HCT116 (cell line): Measurements from ENCODE around the gene RAP1A. TPM values are rescaled to one million over a fixed set of nuclear protein-coding genes. Genes with fewer than 3 reads are reported as not detected.

Experiments
- ATAC-seq: fragments of 200-7000 bp; cut with Tn5 transposase; 2 replicates; pipeline ENCODE4 v1.9.1; 2020; ENCODE audit warnings: mild to moderate bottlenecking, moderate library complexity
- BruUV-seq: library from RNA; stranded (reverse); fragments of 400-500 nt; replicated peaks from 2 replicates; lab custom pipeline; 2021; lab: Mats Ljungman, UMichigan
- CTCF ChIA-PET: fragments of 300-600 bp; sonication (Branson Sonifier 250); formaldehyde crosslinking; loops from one replicate; lab custom pipeline; 2021; ENCODE audit warnings: antibody characterized with exemption; lab: Charles Lee
- POLR2A ChIA-PET: fragments of 300-600, 350-600 bp; sonication (Branson Sonifier 250); formaldehyde crosslinking; loops from one replicate; lab custom pipeline; 2021; ENCODE audit warnings: antibody characterized with exemption; lab: Charles Lee
- RAD21 ChIA-PET, 2 experiments: fragments of 300-600 bp; sonication (Branson Sonifier 250); formaldehyde crosslinking; loops; one replicate each; lab custom pipeline; 2023; ENCODE audit warnings: low total read pairs in 2 of 2; ENCODE audit not compliant: uncharacterized antibody in 2 of 2, unreplicated experiment in 2 of 2, low non-redundant PET in 1 of 2; lab: Charles Lee
- DNase-seq: peaks from one replicate; pipeline ENCODE4 v3.0.0-alpha.2; 2010; ENCODE audit warnings: low read depth, low spot score
- H2AFZ ChIP-seq: fragments of 200-600 bp; shearing (Covaris generic), sonication (generic); 2 replicates; pipeline ENCODE4 v1.6.1; 2017; ENCODE audit warnings: low read depth, mixed run types, mixed read lengths, antibody characterized with exemption, low read length; ENCODE audit not compliant: poor library complexity, severe bottlenecking
- H3K27ac ChIP-seq: 2 replicates; pipeline ENCODE4 v1.5.1; 2012; ENCODE audit warnings: low read depth, low read length
- H3K27me3 ChIP-seq: fragments of 200-600 bp; sonication (generic); 2 replicates; pipeline ENCODE4 v1.6.1; 2016; ENCODE audit warnings: mixed run types, low read length, mixed read lengths; ENCODE audit not compliant: insufficient read depth
- H3K36me3 ChIP-seq, 2 experiments: fragments of 200-500 bp in 1 of 2; fragments of 200-600 bp in 1 of 2; sonication (Bioruptor generic) in 1 of 2; sonication (generic) in 1 of 2; 2 replicates each; pipeline versions ENCODE4 v1.5.1 to v1.6.1; 2014 to 2016; ENCODE audit warnings: low read length in 2 of 2, inconsistent platforms in 1 of 2, mixed read lengths in 1 of 2, mixed run types in 1 of 2; ENCODE audit not compliant: insufficient read depth in 2 of 2, control insufficient read depth in 1 of 2
- H3K4me1 ChIP-seq, 2 experiments: fragments of 200-600 bp in 1 of 2; sonication (generic) in 1 of 2; 2 replicates each; pipeline versions ENCODE4 v1.5.1 to v1.6.1; 2012 to 2017; ENCODE audit warnings: low read length in 2 of 2, inconsistent platforms in 1 of 2, mild to moderate bottlenecking in 1 of 2, mixed read lengths in 1 of 2, mixed run types in 1 of 2, moderate library complexity in 1 of 2; ENCODE audit not compliant: insufficient read depth in 2 of 2, control insufficient read depth in 1 of 2
- H3K4me2 ChIP-seq: fragments of 200-600 bp; sonication (generic); 2 replicates; pipeline ENCODE4 v1.6.1; 2017; ENCODE audit warnings: mixed run types, low read length, mixed read lengths
- H3K4me3 ChIP-seq, 2 experiments: fragments of 200-600 bp in 1 of 2; sonication (generic) in 1 of 2; replicated peaks in 1 of 2; 2 replicates each; pipeline ENCODE4 v1.5.1; 2011 to 2016; ENCODE audit warnings: low read length in 2 of 2, control low read depth in 1 of 2, low read depth in 1 of 2, mild to moderate bottlenecking in 1 of 2, mixed read lengths in 1 of 2, mixed run types in 1 of 2
- H3K79me2 ChIP-seq: fragments of 200-600 bp; sonication (generic); 2 replicates; pipeline ENCODE4 v1.6.1; 2017; ENCODE audit warnings: mild to moderate bottlenecking, mixed run types, low read length, moderate library complexity, mixed read lengths; ENCODE audit not compliant: insufficient read depth
- H3K9ac ChIP-seq: fragments of 200-600 bp; sonication (generic); 2 replicates; pipeline ENCODE4 v1.6.1; 2016; ENCODE audit warnings: low read length, mixed read lengths
- H3K9me2 ChIP-seq: fragments of 200-600 bp; sonication (generic), shearing (Covaris generic); 2 replicates; pipeline ENCODE4 v1.6.1; 2017; ENCODE audit warnings: mixed run types, mild to moderate bottlenecking, moderate library complexity; ENCODE audit not compliant: insufficient read depth
- H3K9me3 ChIP-seq, 2 experiments: fragments of 200-500 bp in 1 of 2; fragments of 200-600 bp in 1 of 2; sonication (Bioruptor generic) in 1 of 2; sonication (generic) in 1 of 2; 2 replicates each; pipeline ENCODE4 v1.6.1; 2014 to 2017; ENCODE audit warnings: low read length in 2 of 2, mixed read lengths in 2 of 2, inconsistent platforms in 1 of 2, low read depth in 1 of 2, mild to moderate bottlenecking in 1 of 2, mixed run types in 1 of 2, moderate library complexity in 1 of 2; ENCODE audit not compliant: control insufficient read depth in 1 of 2, insufficient read depth in 1 of 2
- H4K20me1 ChIP-seq: fragments of 200-600 bp; sonication (generic), shearing (Covaris generic); 2 replicates; pipeline ENCODE4 v1.6.1; 2017; ENCODE audit warnings: mixed run types, mild to moderate bottlenecking, moderate library complexity; ENCODE audit not compliant: insufficient read depth
- CBX3 ChIP-seq: IDR thresholded peaks from 2 replicates; pipeline ENCODE4 v1.6.1; 2012; ENCODE audit warnings: low read depth
- FOSL1 ChIP-seq: IDR thresholded peaks from 2 replicates; pipeline ENCODE4 v1.6.1; 2012; ENCODE audit warnings: low read depth
- JUND ChIP-seq: IDR thresholded peaks from 2 replicates; pipeline ENCODE4 v1.6.1; 2012
- POLR2A ChIP-seq: IDR thresholded peaks from 2 replicates; pipeline ENCODE4 v1.7.0; 2011; ENCODE audit warnings: borderline replicate concordance; ENCODE audit not compliant: insufficient read depth, insufficient read length; ENCODE audit errors: extremely low read depth
- POLR2AphosphoS5 ChIP-seq: IDR thresholded peaks from 2 replicates; pipeline ENCODE4 v1.6.1; 2011; ENCODE audit warnings: mild to moderate bottlenecking, low read depth, low read length, moderate library complexity
- RAD21 ChIP-seq: IDR thresholded peaks from 2 replicates; pipeline ENCODE4 v1.6.1; 2012; ENCODE audit warnings: low read depth, mild to moderate bottlenecking
- SIN3A ChIP-seq: IDR thresholded peaks from 2 replicates; pipeline ENCODE4 v1.6.1; 2012; ENCODE audit warnings: low read depth
- SRF ChIP-seq: IDR thresholded peaks from 2 replicates; pipeline ENCODE4 v1.6.1; 2012; ENCODE audit warnings: low read depth
- TCF7L2 ChIP-seq: IDR thresholded peaks from 2 replicates; pipeline ENCODE4 v1.7.0; 2011; ENCODE audit warnings: borderline replicate concordance, inconsistent platforms; ENCODE audit not compliant: insufficient read depth, insufficient read length; ENCODE audit errors: extremely low read depth
- YY1 ChIP-seq: IDR thresholded peaks from 2 replicates; pipeline ENCODE4 v1.6.1; 2011; ENCODE audit warnings: low read length, low read depth, moderate library complexity, mild to moderate bottlenecking; ENCODE audit not compliant: insufficient replicate concordance; ENCODE audit errors: extremely low read depth
- intact Hi-C: fragments of 100-400 bp; cut with micrococcal nuclease; formaldehyde crosslinking; loops from 2 replicates; pipeline ENCODE4 v1.10.0; 2022
- total RNA-seq: library from RNA; stranded (reverse); gene quantifications from one replicate; pipeline ENCODE4 v1.2.1, GENCODE V29; 2021; ENCODE audit not compliant: unreplicated experiment
- TF ChIP-seq, protein P1 (sequence below): IDR thresholded peaks from 2 replicates; pipeline ENCODE4 v1.6.1; 2012
- TF ChIP-seq, protein P2 (sequence below): IDR thresholded peaks from 2 replicates; pipeline ENCODE4 v1.6.1; 2012; ENCODE audit warnings: low read depth
- TF ChIP-seq, protein P3 (sequence below): IDR thresholded peaks from 2 replicates; pipeline ENCODE4 v1.6.1; 2011; ENCODE audit warnings: mild to moderate bottlenecking, low read length, moderate library complexity; ENCODE audit not compliant: insufficient replicate concordance; ENCODE audit errors: extremely low read depth

The RAP1A gene
- total RNA-seq, 1 experiment from 2014 or later: 46.2 TPM

DNA sequence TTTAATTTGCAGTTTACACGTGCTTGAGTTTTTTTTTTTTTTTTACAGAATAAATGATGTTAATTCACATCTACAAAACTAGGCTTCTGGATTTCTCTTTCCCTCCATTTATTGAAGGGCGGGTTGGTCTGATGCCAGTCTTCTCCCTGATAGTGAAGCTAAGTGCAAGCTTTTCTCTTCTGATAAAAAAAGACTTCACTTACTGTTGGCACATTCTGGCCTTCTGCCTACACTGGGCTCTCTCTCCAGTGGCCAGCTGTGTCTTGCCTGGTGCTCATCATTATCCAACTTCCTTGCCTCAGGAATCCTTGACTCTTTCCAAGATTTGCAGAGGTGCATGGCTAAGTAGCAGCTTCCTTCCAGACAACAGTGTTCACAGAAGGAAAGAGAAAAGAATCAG is 7.6 kb upstream of the RAP1A start:
- Histone ChIP-seq H4K20me1 (no peaks in the 10 kb centered on the region), H2AFZ (no peak overlapping the region), H3K9me3 (no peaks in the 10 kb centered on the region), H3K79me2 (no peaks in the 10 kb centered on the region), H3K9me2 (no peaks in the 10 kb centered on the region), H3K4me3 (no peak overlapping the region), H3K36me3 (no peaks in the 10 kb centered on the region)
- BruUV-seq: no TSS peak
- DNase-seq: no peak
- POLR2A ChIA-PET: no interaction called here
- ATAC-seq: no peak
- intact Hi-C loops: no loop called here
- RAD21 ChIA-PET: no interaction called here
- TF ChIP-seq, protein P1, sequence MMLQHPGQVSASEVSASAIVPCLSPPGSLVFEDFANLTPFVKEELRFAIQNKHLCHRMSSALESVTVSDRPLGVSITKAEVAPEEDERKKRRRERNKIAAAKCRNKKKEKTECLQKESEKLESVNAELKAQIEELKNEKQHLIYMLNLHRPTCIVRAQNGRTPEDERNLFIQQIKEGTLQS: no peak
- TF ChIP-seq POLR2A: no peak
- no peak for TF ChIP-seq TCF7L2
- TF ChIP-seq RAD21: no peak
- TF ChIP-seq YY1: no peak
- TF ChIP-seq JUND: no peak
- no peak for TF ChIP-seq SRF
- TF ChIP-seq FOSL1: no peak
- no peak for TF ChIP-seq CBX3
- no peak for TF ChIP-seq SIN3A
- TF ChIP-seq, all 23 proteins: peak for 0
- Histone ChIP-seq H3K27ac (no peak overlapping the region), H3K4me2 (no peak overlapping the region), H3K9ac (no peak overlapping the region), H3K4me1 (no peaks in the 10 kb centered on the region), H3K27me3 (no peaks in the 10 kb centered on the region)
- CTCF ChIA-PET: no interaction called here

DNA sequence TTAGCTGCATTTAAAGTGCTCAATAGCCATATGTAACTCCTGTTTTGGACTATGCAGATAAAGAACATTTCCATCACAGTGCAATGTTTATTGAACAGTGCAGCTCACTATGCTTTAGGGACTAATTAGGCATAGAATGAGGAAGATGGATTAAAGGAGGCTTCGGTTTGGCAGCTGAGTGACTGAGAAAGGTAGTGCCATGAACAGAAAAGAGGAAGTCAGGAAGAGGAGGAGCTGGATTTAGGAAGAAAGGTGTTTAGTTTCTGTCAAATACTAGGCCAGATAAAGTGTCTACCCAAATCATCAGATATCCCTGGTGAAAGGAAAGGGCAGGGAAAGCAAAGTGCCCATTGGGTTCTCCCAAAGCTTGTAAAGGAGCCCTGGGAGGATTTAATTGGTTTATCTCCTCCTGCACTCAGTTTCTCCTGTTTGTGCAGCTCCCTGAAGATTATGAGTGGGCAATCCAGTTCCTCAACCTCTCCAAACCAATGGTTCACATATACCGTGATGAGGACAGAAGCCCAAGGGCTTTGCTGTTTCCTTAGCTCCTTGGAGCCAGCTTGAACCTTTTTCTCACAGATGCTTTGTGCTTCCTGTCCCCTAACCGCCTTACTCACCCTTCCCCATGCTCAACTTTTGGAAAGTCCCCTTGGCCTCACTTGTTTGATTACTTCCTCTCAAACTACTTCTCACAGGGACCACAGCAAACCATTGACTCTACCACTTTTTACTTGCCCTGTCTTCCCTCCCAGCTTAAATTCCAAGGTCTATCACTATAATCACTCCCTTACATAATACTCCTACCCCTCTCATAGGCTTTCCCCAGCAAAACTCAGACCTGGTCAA is 3.5 kb upstream of the RAP1A start:
- Histone ChIP-seq H3K9ac (no peak overlapping the region), H3K27ac (no peak overlapping the region), H3K27me3 (no peaks in the 10 kb centered on the region), H3K4me3 (no peak overlapping the region), H3K9me3 (no peaks in the 10 kb centered on the region), H3K36me3 (no peaks in the 10 kb centered on the region), H2AFZ (no peak overlapping the region), H3K79me2 (peaks cover 12% of the 10 kb centered on the region), H3K4me2 (no peak overlapping the region), H3K4me1 (peaks cover 5 to 14% of the 10 kb centered on the region in 2 experiments), H3K9me2 (no peaks in the 10 kb centered on the region), H4K20me1 (no peaks in the 10 kb centered on the region)
- CTCF ChIA-PET: no interaction called here
- RAD21 ChIA-PET: no interaction called here
- POLR2A ChIA-PET: interaction anchor here (0.7 kb wide), 1 partner anchor 44 kb away, joined by 3 read pairs; no protein-coding TSS in a partner anchor
- DNase-seq (no peak), ATAC-seq (no peak)
- intact Hi-C loops: no loop called here
- no TSS peak for BruUV-seq
- TF ChIP-seq, protein P2, sequence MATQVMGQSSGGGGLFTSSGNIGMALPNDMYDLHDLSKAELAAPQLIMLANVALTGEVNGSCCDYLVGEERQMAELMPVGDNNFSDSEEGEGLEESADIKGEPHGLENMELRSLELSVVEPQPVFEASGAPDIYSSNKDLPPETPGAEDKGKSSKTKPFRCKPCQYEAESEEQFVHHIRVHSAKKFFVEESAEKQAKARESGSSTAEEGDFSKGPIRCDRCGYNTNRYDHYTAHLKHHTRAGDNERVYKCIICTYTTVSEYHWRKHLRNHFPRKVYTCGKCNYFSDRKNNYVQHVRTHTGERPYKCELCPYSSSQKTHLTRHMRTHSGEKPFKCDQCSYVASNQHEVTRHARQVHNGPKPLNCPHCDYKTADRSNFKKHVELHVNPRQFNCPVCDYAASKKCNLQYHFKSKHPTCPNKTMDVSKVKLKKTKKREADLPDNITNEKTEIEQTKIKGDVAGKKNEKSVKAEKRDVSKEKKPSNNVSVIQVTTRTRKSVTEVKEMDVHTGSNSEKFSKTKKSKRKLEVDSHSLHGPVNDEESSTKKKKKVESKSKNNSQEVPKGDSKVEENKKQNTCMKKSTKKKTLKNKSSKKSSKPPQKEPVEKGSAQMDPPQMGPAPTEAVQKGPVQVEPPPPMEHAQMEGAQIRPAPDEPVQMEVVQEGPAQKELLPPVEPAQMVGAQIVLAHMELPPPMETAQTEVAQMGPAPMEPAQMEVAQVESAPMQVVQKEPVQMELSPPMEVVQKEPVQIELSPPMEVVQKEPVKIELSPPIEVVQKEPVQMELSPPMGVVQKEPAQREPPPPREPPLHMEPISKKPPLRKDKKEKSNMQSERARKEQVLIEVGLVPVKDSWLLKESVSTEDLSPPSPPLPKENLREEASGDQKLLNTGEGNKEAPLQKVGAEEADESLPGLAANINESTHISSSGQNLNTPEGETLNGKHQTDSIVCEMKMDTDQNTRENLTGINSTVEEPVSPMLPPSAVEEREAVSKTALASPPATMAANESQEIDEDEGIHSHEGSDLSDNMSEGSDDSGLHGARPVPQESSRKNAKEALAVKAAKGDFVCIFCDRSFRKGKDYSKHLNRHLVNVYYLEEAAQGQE: no peak
- TF ChIP-seq, protein P3, sequence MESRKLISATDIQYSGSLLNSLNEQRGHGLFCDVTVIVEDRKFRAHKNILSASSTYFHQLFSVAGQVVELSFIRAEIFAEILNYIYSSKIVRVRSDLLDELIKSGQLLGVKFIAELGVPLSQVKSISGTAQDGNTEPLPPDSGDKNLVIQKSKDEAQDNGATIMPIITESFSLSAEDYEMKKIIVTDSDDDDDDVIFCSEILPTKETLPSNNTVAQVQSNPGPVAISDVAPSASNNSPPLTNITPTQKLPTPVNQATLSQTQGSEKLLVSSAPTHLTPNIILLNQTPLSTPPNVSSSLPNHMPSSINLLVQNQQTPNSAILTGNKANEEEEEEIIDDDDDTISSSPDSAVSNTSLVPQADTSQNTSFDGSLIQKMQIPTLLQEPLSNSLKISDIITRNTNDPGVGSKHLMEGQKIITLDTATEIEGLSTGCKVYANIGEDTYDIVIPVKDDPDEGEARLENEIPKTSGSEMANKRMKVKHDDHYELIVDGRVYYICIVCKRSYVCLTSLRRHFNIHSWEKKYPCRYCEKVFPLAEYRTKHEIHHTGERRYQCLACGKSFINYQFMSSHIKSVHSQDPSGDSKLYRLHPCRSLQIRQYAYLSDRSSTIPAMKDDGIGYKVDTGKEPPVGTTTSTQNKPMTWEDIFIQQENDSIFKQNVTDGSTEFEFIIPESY: no peak
- TF ChIP-seq JUND: no peak
- no peak for TF ChIP-seq POLR2AphosphoS5
- no peak for TF ChIP-seq RAD21
- no peak for TF ChIP-seq CBX3
- TF ChIP-seq POLR2A: no peak
- no peak for TF ChIP-seq SIN3A
